Astrocyte of the cerebellum (primary cell): ENCODE data around the gene FNDC8.

Source experiments
- DNase-seq: peaks from one replicate; pipeline ENCODE4 v3.0.0-alpha.2; 2011; ENCODE audit warnings: low read depth
- H3K4me3 ChIP-seq: 2 replicates; pipeline ENCODE4 v1.5.1; 2011; ENCODE audit warnings: mild to moderate bottlenecking, low read depth, low read length, moderate library complexity
- in situ Hi-C: cut with HindIII; loops from 2 replicates; pipeline ENCODE4 v1.10.0; 2017; ENCODE audit warnings: low sequenced_read_pairs
- TF ChIP-seq, protein P1 (sequence below): IDR thresholded peaks from 2 replicates; pipeline ENCODE4 v1.5.1; 2012; ENCODE audit warnings: low read length, low read depth, moderate library complexity, mild to moderate bottlenecking; ENCODE audit errors: missing control alignments

The FNDC8 gene

DNA sequence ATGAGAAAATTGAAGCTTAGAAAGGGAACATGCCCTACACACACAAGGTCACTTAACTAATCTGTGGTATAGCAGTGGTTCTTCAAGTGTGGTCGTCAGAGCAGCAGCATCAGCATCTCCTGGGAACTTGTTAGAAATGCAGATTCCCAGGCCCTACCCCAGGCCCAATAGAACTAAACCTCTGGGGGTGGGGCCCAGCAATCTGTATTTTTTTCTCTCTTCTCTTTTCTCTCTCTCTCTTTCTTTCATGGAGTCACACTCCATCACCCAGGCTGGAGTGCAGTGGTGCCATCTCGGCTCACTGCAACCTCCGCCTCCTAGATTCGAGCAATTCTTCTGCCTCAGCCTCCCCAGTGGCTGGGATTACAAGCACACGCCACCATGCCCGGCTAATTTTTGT is 16.8 kb downstream of the FNDC8 start:
- H3K4me3 ChIP-seq = no peak overlapping the region
- TF ChIP-seq, protein P1, sequence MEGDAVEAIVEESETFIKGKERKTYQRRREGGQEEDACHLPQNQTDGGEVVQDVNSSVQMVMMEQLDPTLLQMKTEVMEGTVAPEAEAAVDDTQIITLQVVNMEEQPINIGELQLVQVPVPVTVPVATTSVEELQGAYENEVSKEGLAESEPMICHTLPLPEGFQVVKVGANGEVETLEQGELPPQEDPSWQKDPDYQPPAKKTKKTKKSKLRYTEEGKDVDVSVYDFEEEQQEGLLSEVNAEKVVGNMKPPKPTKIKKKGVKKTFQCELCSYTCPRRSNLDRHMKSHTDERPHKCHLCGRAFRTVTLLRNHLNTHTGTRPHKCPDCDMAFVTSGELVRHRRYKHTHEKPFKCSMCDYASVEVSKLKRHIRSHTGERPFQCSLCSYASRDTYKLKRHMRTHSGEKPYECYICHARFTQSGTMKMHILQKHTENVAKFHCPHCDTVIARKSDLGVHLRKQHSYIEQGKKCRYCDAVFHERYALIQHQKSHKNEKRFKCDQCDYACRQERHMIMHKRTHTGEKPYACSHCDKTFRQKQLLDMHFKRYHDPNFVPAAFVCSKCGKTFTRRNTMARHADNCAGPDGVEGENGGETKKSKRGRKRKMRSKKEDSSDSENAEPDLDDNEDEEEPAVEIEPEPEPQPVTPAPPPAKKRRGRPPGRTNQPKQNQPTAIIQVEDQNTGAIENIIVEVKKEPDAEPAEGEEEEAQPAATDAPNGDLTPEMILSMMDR = no peak
- in situ Hi-C loops = loop anchor here (25.0 kb wide), 3 partner anchors 399 to 701 kb away; partner anchors contain the start of gene SLFN12L
- DNase-seq = no peak

DNA sequence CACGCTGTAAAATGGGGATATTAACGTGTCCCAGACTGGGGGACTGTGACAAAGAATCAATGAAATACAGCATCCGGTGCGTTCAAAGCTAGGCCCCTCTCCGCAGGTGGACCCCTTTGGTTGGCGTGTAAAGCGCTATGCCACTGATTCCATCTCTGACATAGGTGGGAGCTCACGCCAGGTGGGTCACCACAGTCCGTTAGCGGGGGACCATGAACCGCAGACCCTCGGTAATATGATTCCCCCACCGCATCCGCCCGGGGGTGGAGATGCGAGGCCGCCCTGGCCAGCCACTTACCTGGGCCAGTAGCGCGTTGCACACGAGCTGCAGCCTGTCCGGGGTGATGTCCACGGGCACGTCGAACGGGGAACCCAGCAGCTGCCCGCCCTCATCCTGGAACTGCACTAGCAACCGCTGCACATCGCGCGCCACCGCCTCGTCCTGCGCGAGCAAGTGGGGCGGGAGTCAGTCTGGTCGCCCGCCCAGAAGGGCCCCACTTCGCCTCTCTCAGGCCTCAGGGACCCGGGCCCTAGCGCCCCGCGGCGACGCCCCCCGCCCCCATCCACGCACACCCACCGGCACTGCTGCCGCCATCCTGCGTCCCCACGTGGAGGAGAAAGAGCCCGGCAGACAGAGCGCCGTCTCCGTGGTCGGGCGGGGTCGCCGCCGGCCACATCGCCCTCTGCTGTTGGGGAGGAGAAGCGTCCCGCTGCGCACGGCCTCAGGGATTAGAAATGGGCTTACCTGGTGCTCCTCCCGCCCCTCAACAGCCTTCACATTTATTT is 20.5 kb downstream of the FNDC8 start, which contains the start of gene NLE1:
Gene NLE1 (minus strand): TSS at position 623 of the 786 bp plus-strand sequence. CDS start 28 bp downstream, at position 595.
- peak within 1 kb of the TSS; percentile 95 for H3K4me3 ChIP-seq
- peak; percentile 48 for DNase-seq
- in situ Hi-C loops = loop anchor here (25.0 kb wide), 3 partner anchors 395 to 705 kb away; partner anchors contain the start of gene SLFN12L
- TF ChIP-seq, protein P1 = peak; percentile 93

DNA sequence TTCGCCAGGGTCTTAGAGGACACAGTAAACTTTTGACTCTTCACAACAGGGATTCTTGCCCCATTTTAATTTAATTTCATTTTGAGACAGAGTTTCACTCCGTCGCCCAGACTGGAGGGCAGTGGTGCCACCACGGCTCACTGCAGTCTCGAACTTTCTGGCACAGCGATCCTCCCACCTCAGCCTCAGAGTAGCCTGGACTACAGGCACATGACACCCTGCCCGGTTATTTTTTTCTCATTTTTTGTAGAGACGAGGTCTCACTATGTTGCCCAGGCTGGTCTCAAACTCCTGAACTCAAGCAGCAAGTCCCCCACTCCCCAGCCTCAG is 21.0 kb downstream of the FNDC8 start:
- in situ Hi-C loops = loop anchor here (25.0 kb wide), 3 partner anchors 395 to 705 kb away; partner anchors contain the start of gene SLFN12L
- peak overlapping the region; percentile 95 for H3K4me3 ChIP-seq
- TF ChIP-seq, protein P1 = no peak
- no peak for DNase-seq

DNA sequence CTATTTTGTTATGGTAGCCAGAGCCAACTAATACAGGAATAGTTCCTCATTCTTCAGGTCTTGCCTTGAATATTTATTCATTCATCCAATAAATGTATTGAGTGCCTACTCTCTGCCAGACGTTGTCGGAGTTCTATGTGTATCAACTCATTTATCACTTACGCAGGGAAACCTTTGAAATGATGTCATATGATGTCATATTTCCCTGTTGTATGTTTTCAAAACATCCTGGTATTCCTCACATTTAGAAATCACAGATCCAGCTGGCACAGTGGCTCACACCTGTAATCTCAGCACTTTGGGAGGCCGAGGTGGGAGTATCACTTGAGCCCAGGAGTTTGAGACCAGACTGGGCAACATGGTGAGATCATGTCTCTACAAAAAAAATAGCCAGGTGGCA is 23.4 kb downstream of the FNDC8 start:
- in situ Hi-C loops = loop anchor here (25.0 kb wide), 3 partner anchors 392 to 708 kb away; partner anchors contain the start of gene SLFN12L
- TF ChIP-seq, protein P1 = no peak
- no peak for DNase-seq

DNA sequence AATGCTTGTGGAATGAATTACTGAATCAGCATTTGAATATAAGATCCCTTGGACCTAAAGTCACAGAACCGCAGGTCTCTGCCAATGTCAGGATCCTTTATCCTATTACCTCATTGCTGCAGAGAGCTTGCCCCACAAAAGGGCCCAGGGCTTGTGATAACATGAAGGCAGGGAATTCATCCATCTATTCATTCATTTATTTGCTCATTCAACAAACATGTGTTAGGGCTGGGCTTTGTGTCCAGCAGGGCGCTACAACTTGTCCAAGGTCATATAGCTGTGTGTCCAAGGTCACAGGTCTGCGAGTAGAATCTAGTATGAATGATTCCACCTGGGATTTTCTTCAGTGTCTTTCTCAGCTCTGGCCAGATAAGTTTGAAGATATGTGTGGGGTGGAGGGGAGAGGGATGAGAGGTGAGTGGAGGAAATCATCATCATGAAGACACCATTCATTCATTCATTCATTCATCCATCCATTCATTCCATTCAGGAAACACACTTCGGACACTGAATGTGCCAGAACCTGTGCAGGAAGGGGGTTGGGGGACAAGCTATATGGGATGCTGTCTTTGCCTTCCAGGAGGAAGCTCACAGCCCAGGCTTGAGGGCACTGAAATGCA is 24.9 kb downstream of the FNDC8 start:
- in situ Hi-C loops = loop anchor here (25.0 kb wide), 3 partner anchors 391 to 709 kb away; partner anchors contain the start of gene SLFN12L
- no peak overlapping the region for H3K4me3 ChIP-seq
- TF ChIP-seq, protein P1 = no peak
- no peak for DNase-seq

More for the DNA sequence above, 23.4 kb downstream of the FNDC8 start:
- H3K4me3 ChIP-seq = no peak overlapping the region

DNA sequence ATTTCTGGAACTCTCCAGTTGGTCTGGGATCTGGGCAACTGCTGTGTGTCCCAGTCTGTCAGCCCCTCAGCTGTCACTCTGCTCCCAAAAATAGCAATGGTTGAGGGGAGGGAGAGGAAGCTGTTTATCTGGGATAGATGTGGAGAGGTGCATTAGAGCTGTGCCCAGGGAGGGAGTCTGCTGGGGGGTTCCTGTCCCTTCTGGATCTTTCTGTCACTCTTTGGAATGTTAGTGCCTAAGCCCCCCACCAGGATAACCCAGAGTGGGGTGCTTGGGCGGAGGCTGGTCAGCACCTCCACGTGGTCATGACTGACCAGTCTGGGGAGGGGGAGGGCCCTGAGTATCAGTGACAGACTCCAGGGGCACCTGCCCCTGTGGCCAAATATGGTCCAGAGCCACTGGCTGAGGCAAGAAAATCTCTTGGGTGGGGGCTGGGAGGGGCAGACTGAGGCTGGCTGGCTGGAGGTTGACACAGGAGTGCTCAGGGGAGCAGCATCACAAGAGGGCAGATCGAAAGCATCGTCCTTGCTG is 26.0 kb downstream of the FNDC8 start, which contains the start of gene UNC45B:
Gene UNC45B (plus strand): TSS at position 443 of the 531 bp plus-strand sequence. CDS start 447 bp downstream, outside the sequence.
- TF ChIP-seq, protein P1 = no peak
- in situ Hi-C loops = loop anchor here (25.0 kb wide), 3 partner anchors 390 to 710 kb away; partner anchors contain the start of gene SLFN12L
- no peak for DNase-seq
- H3K4me3 ChIP-seq = no peak within 1 kb of the TSS
